Left renal pelvis (tissue), 4 donors: ENCODE results near the gene RNF115. TPM values are rescaled to one million over a fixed set of nuclear protein-coding genes. Genes with fewer than 3 reads are reported as not detected.
"Not testable (repeated sequence)": the region's sequence is repeated elsewhere in the genome, so short reads cannot be mapped to it uniquely, and the experiment has no call there.

ENCODE experiments used
- DNase-seq, 4 donors: peaks; one replicate each; pipeline ENCODE4 v3.0.0-alpha.2; 2013; ENCODE audit warnings: low read depth in 4 of 4, low spot score in 3 of 4
- polyA plus RNA-seq, 4 donors: library from polyadenylated mRNA; unstranded; fragments of 120-200 nt; gene quantifications; one replicate each; pipeline ENCODE4 v1.2.1, GENCODE V29; 2013; ENCODE audit not compliant: insufficient read length in 4 of 4

The RNF115 gene
- polyA plus RNA-seq, 4 donors, result 12.7 to 20.2 (median 16.2) TPM

- DNase-seq, result no peak
These were observed 4.6 kb upstream of the RNF115 start for GRCh38 chr1:145828367-145829026.

GRCh38 chr1:145827966-145828365 lies 4.1 kb upstream of the RNF115 start:
- no peak for DNase-seq

- no peak for DNase-seq
These were observed 2.1 kb upstream of the RNF115 start for GRCh38 chr1:145826030-145826429.

- no peak for DNase-seq
These were observed 576 bp upstream of the RNF115 start for GRCh38 chr1:145824499-145824842.

GRCh38 chr1:145822779-145823331 lies 1.0 kb downstream of the RNF115 start:
- not testable (repeated sequence) for DNase-seq

GRCh38 chr1:145818095-145818494 lies 5.8 kb downstream of the RNF115 start:
- DNase-seq, result not testable (repeated sequence)

- not testable (repeated sequence) for DNase-seq
These were observed 10.7 kb downstream of the RNF115 start for GRCh38 chr1:145812977-145813810.

- no peak for DNase-seq
These were observed 17.1 kb downstream of the RNF115 start for GRCh38 chr1:145806844-145807243.

GRCh38 chr1:145806408-145806807 lies 17.5 kb downstream of the RNF115 start:
- DNase-seq, result no peak

GRCh38 chr1:145805057-145805456 lies 18.8 kb downstream of the RNF115 start:
- DNase-seq, result no peak

GRCh38 chr1:145804235-145805045 lies 19.5 kb downstream of the RNF115 start:
- DNase-seq, result no peak

GRCh38 chr1:145799806-145800205 lies 24.1 kb downstream of the RNF115 start:
- no peak for DNase-seq

GRCh38 chr1:145796753-145797152 lies 27.1 kb downstream of the RNF115 start:
- no peak for DNase-seq

- DNase-seq, result no peak
These were observed 28.5 kb downstream of the RNF115 start for GRCh38 chr1:145795257-145795881.

- DNase-seq, result no peak
These were observed 31.4 kb downstream of the RNF115 start for GRCh38 chr1:145792484-145792883.

- DNase-seq, result not testable (repeated sequence)
These were observed 32.0 kb downstream of the RNF115 start for GRCh38 chr1:145791860-145792259.

GRCh38 chr1:145788580-145788979 lies 35.3 kb downstream of the RNF115 start:
- DNase-seq, result no peak

GRCh38 chr1:145786271-145786670 lies 37.6 kb downstream of the RNF115 start:
- DNase-seq, result no peak

- no peak for DNase-seq
These were observed 38.3 kb downstream of the RNF115 start for GRCh38 chr1:145785547-145785946.

GRCh38 chr1:145784409-145784808 lies 39.5 kb downstream of the RNF115 start:
- no peak for DNase-seq
